ENCODE data around the gene P2RY4.
A peak's percentile ranks its signal among the peaks of the same experiment; 100 is the strongest.
"Not testable (repeated sequence)": the region's sequence is repeated elsewhere in the genome, so short reads cannot be mapped to it uniquely, and the experiment has no call there.

The P2RY4 gene

DNA sequence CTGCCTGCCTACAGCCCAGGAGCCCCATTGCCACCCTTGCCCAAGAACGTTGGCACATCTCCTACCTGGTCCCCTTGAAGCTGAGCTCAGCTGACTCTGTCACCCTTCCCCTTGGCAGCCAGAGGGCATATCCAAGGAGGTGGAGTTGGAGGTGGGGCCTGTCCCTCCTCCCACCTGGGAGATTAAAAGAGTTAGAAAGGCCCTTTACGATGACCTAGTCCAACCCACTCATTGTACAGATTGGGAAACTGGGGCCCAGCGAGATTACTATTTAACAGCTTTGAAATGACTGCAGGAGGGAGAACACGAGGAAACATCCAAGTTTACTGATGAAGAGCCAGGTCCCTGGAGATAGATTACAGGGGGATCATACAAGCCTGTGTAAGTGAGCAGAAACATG is at the start of gene P2RY4:
Gene P2RY4 (minus strand): TSS at position 101 of the 400 bp plus-strand sequence. CDS start 580 bp downstream, outside the sequence.
- no peak for DNase-seq

GRCh38 chrX:70301716-70302115 is 41.7 kb upstream of the P2RY4 start:
- DNase-seq, result no peak

GRCh38 chrX:70293621-70294020 is 33.6 kb upstream of the P2RY4 start:
- DNase-seq, result no peak

- DNase-seq, result no peak
Observed at GRCh38 chrX:70292788-70293187, 32.8 kb upstream of the P2RY4 start.

DNA sequence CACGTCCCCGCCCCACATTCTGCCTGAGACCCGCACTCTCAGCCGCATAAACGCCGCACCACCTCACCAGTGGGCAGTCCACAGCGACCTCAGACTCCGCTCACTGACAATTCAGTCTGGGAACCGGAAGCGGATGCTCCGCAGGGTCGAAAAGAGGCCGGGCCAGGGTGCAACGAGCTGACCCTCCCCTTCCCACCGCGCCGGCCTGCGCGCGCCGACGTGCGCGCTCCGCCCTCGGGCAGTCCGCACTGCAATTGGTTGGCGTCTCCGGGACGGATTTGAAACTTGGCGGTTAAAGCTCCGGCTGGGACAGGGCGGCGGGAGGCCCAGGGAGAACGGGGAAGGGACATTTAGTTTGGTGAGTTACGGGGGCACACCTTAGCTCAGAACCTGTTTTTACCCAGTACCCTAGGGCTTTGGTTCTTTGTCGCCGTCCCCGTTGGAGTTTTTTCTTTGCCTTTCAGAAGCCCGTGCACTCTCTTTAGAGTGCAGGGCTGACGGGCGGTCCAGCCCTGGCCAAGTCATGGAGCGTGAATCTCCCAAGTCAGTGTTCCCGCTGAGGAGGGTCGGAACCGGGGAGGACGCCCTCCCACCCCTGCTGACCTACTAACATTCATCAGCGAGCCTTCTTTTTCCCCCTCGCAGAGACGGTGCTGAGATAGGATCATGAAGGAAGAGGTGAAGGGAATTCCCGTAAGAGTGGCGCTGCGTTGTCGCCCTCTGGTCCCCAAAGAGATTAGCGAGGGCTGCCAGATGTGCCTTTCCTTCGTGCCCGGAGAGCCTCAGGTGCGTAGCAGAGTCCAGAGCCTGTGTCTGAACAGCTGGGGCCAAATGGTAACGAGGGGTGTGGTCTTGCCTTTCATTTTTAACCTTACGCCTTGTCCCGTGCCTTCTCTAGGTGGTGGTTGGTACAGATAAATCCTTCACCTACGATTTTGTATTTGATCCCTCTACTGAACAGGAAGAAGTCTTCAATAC is 30.1 kb upstream of the P2RY4 start, which contains the start of the genes KIF4A and PDZD11:
Gene KIF4A (plus strand): TSS at position 312 of the 978 bp plus-strand sequence. CDS start 355 bp downstream, at position 667.
Gene PDZD11 (minus strand): TSS at position 135 of the 978 bp plus-strand sequence. CDS start 586 bp downstream, outside the sequence.
- peak; percentile 63 for DNase-seq

DNA sequence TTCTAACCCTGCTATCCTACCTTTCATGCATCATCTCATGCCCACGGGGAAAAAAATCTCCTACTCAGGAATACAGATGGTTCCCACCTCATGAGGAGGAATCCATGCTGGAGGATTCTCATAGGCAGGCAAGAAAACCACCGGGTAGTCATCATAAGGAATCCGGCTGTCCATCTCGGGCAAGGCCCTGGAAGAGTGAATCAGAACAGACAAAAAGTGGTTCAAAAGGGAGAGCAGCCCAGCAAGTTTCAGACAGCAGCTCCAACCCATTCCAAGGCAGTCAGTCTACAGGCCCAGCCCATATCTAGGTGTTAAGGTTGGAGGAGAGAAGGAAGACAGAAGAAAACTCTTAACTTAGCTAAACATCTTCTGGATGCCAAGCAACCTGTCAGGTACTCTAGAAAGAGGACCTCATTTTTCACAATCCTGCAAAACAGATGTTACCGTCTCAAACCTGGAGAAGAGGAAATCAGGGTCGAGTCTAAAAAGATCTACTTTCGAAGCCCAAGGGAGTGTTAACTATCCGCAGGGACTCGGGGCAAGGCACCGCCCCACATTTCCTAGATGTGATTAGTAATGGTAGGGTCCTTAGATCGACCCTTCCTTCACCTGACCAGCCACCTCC is 29.3 kb upstream of the P2RY4 start:
- no peak for DNase-seq

- DNase-seq, result no peak
Observed at GRCh38 chrX:70281951-70282350, 21.9 kb upstream of the P2RY4 start, which contains the start of gene RAB41. Gene RAB41 (plus strand): TSS chrX:70282172. CDS start chrX:70282218, 46 bp downstream.

- DNase-seq, result no peak
Observed at GRCh38 chrX:70280573-70280972, 20.6 kb upstream of the P2RY4 start.

GRCh38 chrX:70279081-70279480 is 19.1 kb upstream of the P2RY4 start:
- DNase-seq, result no peak

GRCh38 chrX:70274029-70274428 is 14.0 kb upstream of the P2RY4 start:
- DNase-seq, result not testable (repeated sequence)

DNA sequence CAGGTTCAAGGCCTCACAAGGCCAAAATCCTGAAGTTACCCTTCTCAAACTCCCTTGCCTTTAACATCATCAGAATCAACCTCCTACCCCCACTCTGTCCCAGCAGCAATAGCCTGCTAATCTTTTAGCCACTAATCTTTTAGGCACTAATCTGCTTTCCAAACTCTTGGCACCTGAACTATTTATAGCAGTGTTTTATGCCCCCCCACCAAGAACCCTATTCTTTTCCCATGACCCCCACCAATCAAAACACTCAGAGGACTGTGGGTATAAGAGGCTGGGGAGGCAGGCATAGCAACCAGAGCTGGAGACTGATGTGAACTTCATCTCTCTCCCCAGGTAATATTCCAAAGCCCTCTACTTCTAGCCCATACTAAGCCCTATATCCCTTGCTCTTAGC is 8.0 kb upstream of the P2RY4 start, which contains the start of gene ARR3:
Gene ARR3 (plus strand): TSS at position 301 of the 400 bp plus-strand sequence. CDS start 1,052 bp downstream, outside the sequence.
- no peak for DNase-seq

- no peak for DNase-seq
Observed at GRCh38 chrX:70264784-70265183, 4.8 kb upstream of the P2RY4 start.

GRCh38 chrX:70262952-70263567 is 3.1 kb upstream of the P2RY4 start:
- no peak for DNase-seq

- DNase-seq, result no peak
Observed at GRCh38 chrX:70257423-70258288, 2.3 kb downstream of the P2RY4 start.

GRCh38 chrX:70255452-70255851 is 4.6 kb downstream of the P2RY4 start:
- DNase-seq, result no peak

DNA sequence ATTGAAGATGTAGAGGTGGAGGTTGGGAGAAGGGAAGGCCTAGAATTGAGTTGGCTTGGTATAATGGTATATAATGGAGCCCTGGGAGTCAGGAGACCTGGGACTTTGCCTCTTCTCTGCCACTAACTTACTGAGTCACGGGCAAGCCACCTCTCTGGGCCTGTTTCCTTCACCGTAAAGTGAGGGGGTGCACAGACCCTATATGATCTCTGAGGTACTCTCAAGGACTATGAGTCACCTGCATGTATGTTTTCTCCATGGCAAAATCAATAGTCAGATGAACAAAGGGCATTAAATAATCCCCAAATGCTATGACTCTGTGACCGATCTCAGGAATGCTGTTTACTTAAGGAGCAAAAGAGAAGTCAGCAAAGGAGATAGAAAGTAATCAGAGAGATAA is 5.1 kb downstream of the P2RY4 start:
- DNase-seq, result no peak

DNA sequence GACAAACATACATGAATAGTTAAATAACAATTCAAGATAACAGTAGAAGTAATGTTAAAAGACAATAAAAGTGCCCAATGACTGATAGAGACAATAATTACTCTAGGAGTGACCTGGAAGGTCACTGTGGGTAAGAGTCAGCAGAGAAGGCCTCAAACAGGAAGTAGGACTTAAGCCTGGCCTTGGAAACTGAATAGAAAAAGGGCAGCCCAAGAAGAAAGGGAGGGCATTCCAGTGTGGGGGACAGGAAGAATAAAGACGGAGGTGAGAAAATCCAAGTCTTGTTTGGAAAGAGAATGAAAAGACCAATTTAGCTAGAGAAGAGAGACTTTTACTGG is 6.0 kb downstream of the P2RY4 start:
- no peak for DNase-seq

GRCh38 chrX:70253377-70254062 is 6.5 kb downstream of the P2RY4 start:
- DNase-seq, result no peak

- DNase-seq, result no peak
Observed at GRCh38 chrX:70252491-70252890, 7.5 kb downstream of the P2RY4 start.

DNA sequence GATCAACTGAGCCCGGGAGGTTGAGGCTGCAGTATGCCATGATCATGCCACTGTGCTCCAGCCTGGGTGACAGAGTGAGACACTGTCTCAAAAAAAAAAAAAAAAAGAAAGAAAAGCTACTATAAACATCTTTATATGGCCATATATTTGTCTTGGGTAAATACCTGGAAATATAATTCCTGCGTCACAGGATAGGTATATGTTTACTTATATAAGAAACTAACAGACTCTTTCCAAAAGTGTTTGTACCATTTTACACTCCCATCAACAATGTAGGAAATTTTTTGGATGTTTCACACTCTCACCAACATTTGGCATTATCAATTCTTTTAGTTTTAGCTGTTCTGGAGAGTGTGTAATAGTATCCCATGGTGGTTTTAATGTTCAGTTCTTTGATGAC is 12.8 kb downstream of the P2RY4 start:
- no peak for DNase-seq

GRCh38 chrX:70244881-70245280 is 15.1 kb downstream of the P2RY4 start:
- no peak for DNase-seq

- not testable (repeated sequence) for DNase-seq
Observed at GRCh38 chrX:70243601-70244000, 16.4 kb downstream of the P2RY4 start.
